Neutrophil (primary cell): ENCODE results near the gene GPRIN2.

Experiments used
- H3K27ac ChIP-seq: fragments of 200-600 bp; sonication (generic); 2 replicates; pipeline ENCODE4 v1.5.1; 2016; ENCODE audit warnings: mild to moderate bottlenecking, moderate library complexity
- H3K27me3 ChIP-seq: fragments of 200-600 bp; sonication (generic); 2 replicates; pipeline ENCODE4 v1.6.0; 2016; ENCODE audit warnings: mild to moderate bottlenecking
- H3K36me3 ChIP-seq: fragments of 200-600 bp; sonication (generic); 2 replicates; pipeline ENCODE4 v1.5.1; 2017
- H3K4me1 ChIP-seq, 2 experiments: fragments of 200-600 bp in 1 of 2; sonication (generic) in 1 of 2; 1 replicate in 1 of 2; 2 replicates in 1 of 2; pipeline versions ENCODE4 v1.5.1 to v1.6.1; 2013 to 2016; ENCODE audit warnings: low read depth in 1 of 2, low read length in 1 of 2, mild to moderate bottlenecking in 1 of 2, moderate library complexity in 1 of 2; ENCODE audit not compliant: control insufficient read depth in 1 of 2, insufficient read depth in 1 of 2
- H3K4me3 ChIP-seq, 2 experiments: fragments of 200-600 bp in 1 of 2; sonication (generic) in 1 of 2; 1 replicate in 1 of 2; 2 replicates in 1 of 2; pipeline ENCODE4 v1.5.1; 2013 to 2016; ENCODE audit warnings: low read depth in 1 of 2, low read length in 1 of 2, mild to moderate bottlenecking in 1 of 2, moderate library complexity in 1 of 2
- H3K9me3 ChIP-seq: fragments of 200-600 bp; sonication (generic); 2 replicates; pipeline ENCODE4 v1.5.1; 2016
- CTCF ChIP-seq: fragments of 200-600 bp; sonication (generic); IDR thresholded peaks from 2 replicates; pipeline ENCODE4 v1.5.1; 2016; ENCODE audit warnings: antibody characterized with exemption

Gene GPRIN2

GRCh38 chr10:46517541-46517940, 38.9 kb downstream of the GPRIN2 start:
- no peaks in the 10 kb centered on the region for H3K9me3 ChIP-seq
- no peak overlapping the region for H3K4me3 ChIP-seq
- no peaks in the 10 kb centered on the region for H3K36me3 ChIP-seq
- H3K4me1 ChIP-seq = no peaks in the 10 kb centered on the region
- H3K27ac ChIP-seq = no peak overlapping the region
- no peak for TF ChIP-seq CTCF
- H3K27me3 ChIP-seq = peaks cover 5% of the 10 kb centered on the region

- peaks cover 5% of the 10 kb centered on the region for H3K27me3 ChIP-seq
- no peaks in the 10 kb centered on the region for H3K9me3 ChIP-seq
- no peaks in the 10 kb centered on the region for H3K4me1 ChIP-seq
- no peaks in the 10 kb centered on the region for H3K36me3 ChIP-seq
- no peak overlapping the region for H3K4me3 ChIP-seq
- H3K27ac ChIP-seq = no peak overlapping the region
- no peak for TF ChIP-seq CTCF
These were observed 39.6 kb downstream of the GPRIN2 start for GRCh38 chr10:46516660-46517416.

GRCh38 chr10:46515793-46516192, 40.7 kb downstream of the GPRIN2 start:
- H3K27me3 ChIP-seq = peaks cover 5% of the 10 kb centered on the region
- H3K4me3 ChIP-seq = no peak overlapping the region
- no peaks in the 10 kb centered on the region for H3K36me3 ChIP-seq
- H3K4me1 ChIP-seq = no peaks in the 10 kb centered on the region
- no peaks in the 10 kb centered on the region for H3K9me3 ChIP-seq
- no peak for TF ChIP-seq CTCF
- no peak overlapping the region for H3K27ac ChIP-seq

GRCh38 chr10:46515366-46515765, 41.1 kb downstream of the GPRIN2 start:
- no peak for TF ChIP-seq CTCF
- Histone ChIP-seq H3K27ac (no peak overlapping the region), H3K27me3 (peaks cover 5% of the 10 kb centered on the region), H3K36me3 (no peaks in the 10 kb centered on the region), H3K4me1 (no peaks in the 10 kb centered on the region), H3K9me3 (no peaks in the 10 kb centered on the region), H3K4me3 (no peak overlapping the region)

- Histone ChIP-seq H3K27me3 (peaks cover 5% of the 10 kb centered on the region), H3K27ac (no peak overlapping the region), H3K4me1 (no peaks in the 10 kb centered on the region), H3K36me3 (no peaks in the 10 kb centered on the region), H3K9me3 (no peaks in the 10 kb centered on the region), H3K4me3 (no peak overlapping the region)
- TF ChIP-seq CTCF = no peak
These were observed 41.6 kb downstream of the GPRIN2 start for GRCh38 chr10:46514899-46515298.
